Progenitor cell of endocrine pancreas (in vitro differentiated cells): ENCODE data around the gene LAMA5. TPM values are rescaled to one million over a fixed set of nuclear protein-coding genes. Genes with fewer than 3 reads are reported as not detected.

Source experiments
- DNase-seq: peaks from one replicate; pipeline ENCODE4 v3.0.0; 2021; ENCODE audit warnings: low spot score; ENCODE audit not compliant: unreplicated experiment
- H3K27ac Mint-ChIP-seq: 2 replicates; pipeline ENCODE4 v1.8.0; 2021; ENCODE audit warnings: mild to moderate bottlenecking, moderate library complexity, mixed read lengths
- H3K27me3 Mint-ChIP-seq: 2 replicates; pipeline ENCODE4 v1.8.0; 2021; ENCODE audit warnings: mixed read lengths
- H3K36me3 Mint-ChIP-seq: 2 replicates; pipeline ENCODE4 v1.8.0; 2022; ENCODE audit warnings: mixed read lengths; ENCODE audit not compliant: insufficient read depth
- H3K4me1 Mint-ChIP-seq: 2 replicates; pipeline ENCODE4 v1.8.0; 2021; ENCODE audit warnings: low read depth, mixed read lengths
- H3K4me3 Mint-ChIP-seq: 2 replicates; pipeline ENCODE4 v1.8.0; 2021; ENCODE audit warnings: low read depth, mild to moderate bottlenecking, moderate library complexity, mixed read lengths
- H3K9me3 Mint-ChIP-seq: 2 replicates; pipeline ENCODE4 v1.8.0; 2021; ENCODE audit warnings: low read depth, mixed read lengths
- CTCF ChIP-seq: fragments of 200-600 bp; sonication (generic); IDR thresholded peaks from one replicate; pipeline ENCODE4 v1.5.0; 2021; ENCODE audit warnings: antibody characterized with exemption, mild to moderate bottlenecking; ENCODE audit not compliant: unreplicated experiment
- total RNA-seq: library from RNA; stranded (reverse); gene quantifications from 2 replicates; pipeline ENCODE4 v1.2.1, GENCODE V29; 2021

The LAMA5 gene
- total RNA-seq, 1 donor from 2014 or later = 252 TPM

GRCh38 chr20:62287129-62287528, 80.0 kb downstream of the LAMA5 start:
- Mint-ChIP-seq H3K9me3 (no peaks in the 10 kb centered on the region), H3K4me3 (no peak overlapping the region), H3K27ac (no peak overlapping the region), H3K36me3 (peaks cover 12% of the 10 kb centered on the region), H3K27me3 (no peaks in the 10 kb centered on the region), H3K4me1 (no peaks in the 10 kb centered on the region)
- no peak for DNase-seq
- TF ChIP-seq CTCF = no peak

- no peak overlapping the region for H3K4me3 Mint-ChIP-seq
- TF ChIP-seq CTCF = no peak
- H3K36me3 Mint-ChIP-seq = peaks cover 15% of the 10 kb centered on the region
- no peak for DNase-seq
- H3K9me3 Mint-ChIP-seq = no peaks in the 10 kb centered on the region
- H3K27me3 Mint-ChIP-seq = no peaks in the 10 kb centered on the region
- no peaks in the 10 kb centered on the region for H3K4me1 Mint-ChIP-seq
- H3K27ac Mint-ChIP-seq = no peak overlapping the region
Measured at GRCh38 chr20:62286493-62287064, 80.5 kb downstream of the LAMA5 start.

GRCh38 chr20:62285722-62286121, 81.4 kb downstream of the LAMA5 start:
- Mint-ChIP-seq H3K4me3 (no peak overlapping the region), H3K36me3 (peaks cover 13% of the 10 kb centered on the region), H3K9me3 (no peaks in the 10 kb centered on the region), H3K27ac (no peak overlapping the region), H3K27me3 (no peaks in the 10 kb centered on the region), H3K4me1 (no peaks in the 10 kb centered on the region)
- DNase-seq = no peak
- TF ChIP-seq CTCF = no peak

- Mint-ChIP-seq H3K27ac (no peak overlapping the region), H3K9me3 (no peaks in the 10 kb centered on the region), H3K36me3 (peaks cover 13% of the 10 kb centered on the region), H3K4me1 (no peaks in the 10 kb centered on the region), H3K4me3 (no peak overlapping the region), H3K27me3 (no peaks in the 10 kb centered on the region)
- no peak for TF ChIP-seq CTCF
- DNase-seq = no peak
Measured at GRCh38 chr20:62285151-62285550, 82.0 kb downstream of the LAMA5 start.

GRCh38 chr20:62284448-62284847, 82.7 kb downstream of the LAMA5 start:
- Mint-ChIP-seq H3K4me3 (no peak overlapping the region), H3K27ac (no peak overlapping the region), H3K36me3 (peaks cover 13% of the 10 kb centered on the region), H3K4me1 (no peaks in the 10 kb centered on the region), H3K27me3 (no peaks in the 10 kb centered on the region), H3K9me3 (no peaks in the 10 kb centered on the region)
- TF ChIP-seq CTCF = no peak
- no peak for DNase-seq
